ENCODE results near the gene FBXL7. TPM values are rescaled to one million over a fixed set of nuclear protein-coding genes. Genes with fewer than 3 reads are reported as not detected.

Gene FBXL7
- total and polyA plus RNA-seq, 2 of the 8 experiments (the other 6 are each of a cell fraction or from before 2014, with no cell fraction given), result 17.7 to 17.8 TPM

GRCh38 chr5:15566789-15567188 is 66.8 kb downstream of the FBXL7 start:
- no peak overlapping the region for H2BK5ac ChIP-seq (ENCODE audit: low read depth, low read length)
- H2AFZ ChIP-seq (ENCODE audit: low read length), result no peak overlapping the region
- H4K20me1 ChIP-seq (replicated peaks in 1 of 2; ENCODE audit: control insufficient read depth in 1 of 2, insufficient read depth in 2 of 2, low read length in 2 of 2), result no peaks in the 10 kb centered on the region
- CTCF ChIA-PET (ENCODE audit: partially characterized antibody), result interaction anchor here (1.0 to 1.7 kb wide), 2 partner anchors 26 to 31 kb away, joined by 3 read pairs; no protein-coding TSS in a partner anchor
- DNase-seq (ENCODE audit: low read depth in 1 of 2, low spot score in 2 of 2), result no peak
- no peak overlapping the region for H2AK5ac ChIP-seq (ENCODE audit: low read depth, low read length)
- H3K79me1 ChIP-seq (ENCODE audit: low read depth, low read length), result peaks cover 2% of the 10 kb centered on the region; the same call in 1 of the 2 replicates
- no peak overlapping the region for H3K4me2 ChIP-seq (ENCODE audit: insufficient read depth in 1 of 2, low read depth in 2 of 2, low read length in 2 of 2)
- peaks cover 0 to 4% (median 2%) of the 10 kb centered on the region in 4 experiments; a peak in 3 of 7 replicates for H3K4me1 ChIP-seq (replicated peaks in 1 of 4; ENCODE audit: control insufficient read depth in 3 of 4, insufficient read depth in 4 of 4, low read length in 3 of 4)
- H3K4ac ChIP-seq (replicated peaks; ENCODE audit: insufficient read length, low read depth, low read length), result no peak overlapping the region
- H4K5ac ChIP-seq (ENCODE audit: insufficient read length, low read depth, low read length), result no peak overlapping the region
- no peak overlapping the region for H2BK12ac ChIP-seq (ENCODE audit: low read depth, low read length)
- no peak overlapping the region for H2BK15ac ChIP-seq (ENCODE audit: low read length)
- H2BK120ac ChIP-seq (replicated peaks; ENCODE audit: low read depth, low read length), result no peak overlapping the region
- no peak overlapping the region for H4K91ac ChIP-seq (replicated peaks; ENCODE audit: insufficient read length, low read length)
- H3K9me3 ChIP-seq (ENCODE audit: insufficient read depth in 2 of 2, low read depth in 1 of 2, low read length in 1 of 2), result no peaks in the 10 kb centered on the region; a peak in 1 of 4 replicates
- no peaks in the 10 kb centered on the region for H3K36me3 ChIP-seq (ENCODE audit: control insufficient read depth in 2 of 4, insufficient read depth in 4 of 4, low read length in 3 of 4)
- no peak overlapping the region for H3K23ac ChIP-seq (ENCODE audit: insufficient read length)
- no peak overlapping the region for H3K18ac ChIP-seq (ENCODE audit: extremely low read depth, low read length)
- POLR2A ChIA-PET (ENCODE audit: partially characterized antibody), result no interaction called here
- TF ChIP-seq CHD1 (IDR thresholded peaks at IDR 0.05; ENCODE audit: low read depth, low read length) (no peak), NANOG (IDR thresholded peaks at IDR 0.05; ENCODE audit: insufficient read depth, low read depth, low read length, poor library complexity, severe bottlenecking) (no peak), SUZ12 (IDR thresholded peaks at IDR 0.05; ENCODE audit: low read length) (no peak), RBBP5 (IDR thresholded peaks at IDR 0.05; ENCODE audit: borderline replicate concordance, low read depth, low read length) (no peak), POU5F1 (IDR thresholded peaks at IDR 0.05; ENCODE audit: low read depth, low read length) (no peak), CREB1 (IDR thresholded peaks at IDR 0.05) (no peak), TCF12 (IDR thresholded peaks at IDR 0.05; ENCODE audit: low read depth, low read length) (no peak), KDM1A (IDR thresholded peaks at IDR 0.05; ENCODE audit: borderline replicate concordance, low read length) (no peak), E2F6 (IDR thresholded peaks at IDR 0.05) (no peak), MAFK (IDR thresholded peaks at IDR 0.05; ENCODE audit: low read depth, low read length) (no peak), TBP (IDR thresholded peaks at IDR 0.05; ENCODE audit: low read depth, low read length) (no peak), GABPA (IDR thresholded peaks at IDR 0.05; ENCODE audit: borderline replicate concordance, insufficient read depth, low read length) (no peak), SIN3A (conservative IDR thresholded peaks at IDR 0.05 in 1 of 2, IDR thresholded peaks at IDR 0.05 in 1 of 2; ENCODE audit: low read depth in 1 of 2, low read length in 2 of 2) (no peak), CHD2 (IDR thresholded peaks at IDR 0.05; ENCODE audit: low read length) (no peak)
- H2BK20ac ChIP-seq (ENCODE audit: low read length), result no peak overlapping the region
- H3K27me3 ChIP-seq (replicated peaks in 1 of 4; ENCODE audit: control insufficient read depth in 3 of 4, extremely low read depth in 1 of 4, insufficient read depth in 3 of 4, low read length in 3 of 4), result no peaks in the 10 kb centered on the region
- no peak for FAIRE-seq
- no peaks in the 10 kb centered on the region for H3K23me2 ChIP-seq (ENCODE audit: low read depth, low read length)
- no peak overlapping the region for H3K27ac ChIP-seq (ENCODE audit: low read depth, low read length)
- H3K79me2 ChIP-seq (ENCODE audit: control insufficient read depth in 1 of 2, insufficient read depth in 2 of 2, low read length in 2 of 2), result peaks cover 0 to 3% of the 10 kb centered on the region in 2 experiments; a peak in 2 of 4 replicates
- no peak overlapping the region for H3K14ac ChIP-seq (ENCODE audit: insufficient read length)
- H3K9ac ChIP-seq (replicated peaks in 1 of 4; ENCODE audit: extremely low read depth in 1 of 4, low read depth in 3 of 4, low read length in 3 of 4), result no peak overlapping the region
- no peak overlapping the region for H4K8ac ChIP-seq (ENCODE audit: extremely low read depth, insufficient read depth, low read length)
- H3K56ac ChIP-seq (replicated peaks; ENCODE audit: insufficient read length, low read depth, low read length), result no peak overlapping the region
- H3K4me3 ChIP-seq (ENCODE audit: extremely low read depth in 1 of 4, insufficient read depth in 2 of 4, low read depth in 3 of 4, low read length in 4 of 4), result no peak overlapping the region

Data from H1 (cell line).